Medulla oblongata (tissue), 1 donor: ENCODE results near the gene TXNDC16.
"Not testable (repeated sequence)": the region's sequence is repeated elsewhere in the genome, so short reads cannot be mapped to it uniquely, and the experiment has no call there.

ENCODE experiments used
- DNase-seq: peaks from one replicate; pipeline ENCODE4 v3.0.0-alpha.2; 2015; ENCODE audit errors: extremely low spot score

TXNDC16 gene, protein sequence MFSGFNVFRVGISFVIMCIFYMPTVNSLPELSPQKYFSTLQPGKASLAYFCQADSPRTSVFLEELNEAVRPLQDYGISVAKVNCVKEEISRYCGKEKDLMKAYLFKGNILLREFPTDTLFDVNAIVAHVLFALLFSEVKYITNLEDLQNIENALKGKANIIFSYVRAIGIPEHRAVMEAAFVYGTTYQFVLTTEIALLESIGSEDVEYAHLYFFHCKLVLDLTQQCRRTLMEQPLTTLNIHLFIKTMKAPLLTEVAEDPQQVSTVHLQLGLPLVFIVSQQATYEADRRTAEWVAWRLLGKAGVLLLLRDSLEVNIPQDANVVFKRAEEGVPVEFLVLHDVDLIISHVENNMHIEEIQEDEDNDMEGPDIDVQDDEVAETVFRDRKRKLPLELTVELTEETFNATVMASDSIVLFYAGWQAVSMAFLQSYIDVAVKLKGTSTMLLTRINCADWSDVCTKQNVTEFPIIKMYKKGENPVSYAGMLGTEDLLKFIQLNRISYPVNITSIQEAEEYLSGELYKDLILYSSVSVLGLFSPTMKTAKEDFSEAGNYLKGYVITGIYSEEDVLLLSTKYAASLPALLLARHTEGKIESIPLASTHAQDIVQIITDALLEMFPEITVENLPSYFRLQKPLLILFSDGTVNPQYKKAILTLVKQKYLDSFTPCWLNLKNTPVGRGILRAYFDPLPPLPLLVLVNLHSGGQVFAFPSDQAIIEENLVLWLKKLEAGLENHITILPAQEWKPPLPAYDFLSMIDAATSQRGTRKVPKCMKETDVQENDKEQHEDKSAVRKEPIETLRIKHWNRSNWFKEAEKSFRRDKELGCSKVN

DNA sequence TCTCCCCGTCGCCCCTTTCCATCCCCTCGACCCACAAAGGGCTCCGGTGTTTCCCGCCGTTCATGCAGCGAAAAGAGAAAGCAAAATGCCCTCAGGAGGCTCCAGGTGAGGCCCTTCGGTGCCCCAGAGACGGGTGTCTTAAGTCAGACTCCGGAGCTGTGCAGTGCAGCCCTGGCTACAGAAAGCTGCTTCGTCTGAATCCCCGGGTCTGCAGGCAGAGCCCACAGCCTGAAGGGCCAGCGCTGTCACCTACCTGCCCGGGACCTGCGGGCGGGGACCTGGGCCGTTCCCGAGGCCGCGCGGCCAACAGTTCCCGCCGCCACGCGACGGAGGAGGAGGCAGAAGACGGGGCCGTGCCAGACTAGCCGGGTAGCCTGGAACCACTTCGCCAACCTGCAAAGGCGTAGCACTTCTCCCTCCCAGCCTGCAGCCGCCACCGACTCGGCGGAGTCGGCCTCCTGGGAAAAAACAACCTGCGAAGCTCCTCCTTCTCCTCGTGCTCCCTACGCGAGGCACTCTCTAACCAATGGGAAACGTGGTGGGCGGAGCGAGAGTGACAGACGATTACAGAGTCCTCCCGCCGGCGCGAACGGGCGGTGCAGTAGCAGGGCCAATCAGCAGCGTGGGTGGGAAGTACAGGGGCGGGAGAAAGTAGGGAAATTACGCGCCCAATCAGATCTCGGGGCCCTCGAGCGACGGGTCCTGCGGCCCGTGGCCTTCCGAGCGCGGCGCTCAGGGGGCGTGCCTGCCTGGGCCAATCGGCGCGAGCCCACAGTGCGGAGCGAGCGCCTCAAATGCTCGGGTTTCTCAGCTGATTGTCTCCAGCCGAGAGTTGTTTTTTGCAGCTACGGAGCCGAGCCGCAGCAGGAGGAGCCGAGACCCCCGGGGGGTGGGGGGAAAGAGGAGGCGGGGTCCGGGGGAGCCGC lies at the start of gene TXNDC16, which contains the start of gene GPR137C:
Gene TXNDC16 (minus strand): TSS at position 443 of the 926 bp plus-strand sequence. CDS start 8,948 bp downstream, outside the sequence.
Gene GPR137C (plus strand): TSS at position 774 of the 926 bp plus-strand sequence. CDS start 312 bp downstream, outside the sequence.
- peak; percentile 100 for DNase-seq

DNA sequence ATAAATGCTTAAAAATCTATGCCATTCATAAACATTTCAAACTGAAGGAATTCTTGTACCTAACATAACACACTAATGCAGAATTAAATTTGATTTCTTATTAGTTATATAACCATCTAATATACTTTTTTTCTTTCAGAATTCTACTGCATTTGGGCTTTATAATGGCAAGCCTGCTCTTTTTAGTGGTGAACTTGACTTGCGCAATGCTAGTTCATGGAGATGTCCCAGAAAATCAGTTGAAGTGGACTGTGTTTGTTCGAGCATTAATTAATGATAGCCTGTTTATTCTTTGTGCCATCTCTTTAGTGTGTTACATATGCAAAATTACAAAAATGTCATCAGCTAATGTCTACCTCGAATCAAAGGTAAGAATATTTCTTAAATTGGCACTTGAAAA lies 47.7 kb upstream of the TXNDC16 start:
- no peak for DNase-seq

DNA sequence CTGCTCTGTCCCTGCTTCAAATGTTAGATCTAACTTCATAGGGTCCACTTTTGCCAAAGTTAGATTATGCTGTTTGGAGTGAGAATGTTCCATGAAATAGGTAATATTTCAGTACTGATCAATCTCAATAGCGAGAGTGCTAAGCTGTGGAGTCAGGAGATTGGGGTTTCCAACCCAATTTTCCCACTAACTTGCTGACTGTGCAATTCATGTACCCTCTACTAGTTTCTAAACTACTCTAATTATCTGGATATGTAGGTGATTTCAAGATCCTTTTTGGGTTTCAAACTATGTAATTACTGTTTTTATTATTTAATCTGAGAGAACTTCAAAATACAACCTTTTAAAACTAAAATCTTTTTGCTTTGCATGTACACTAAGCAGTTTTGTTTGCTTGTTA lies 46.3 kb upstream of the TXNDC16 start:
- DNase-seq: no peak

DNA sequence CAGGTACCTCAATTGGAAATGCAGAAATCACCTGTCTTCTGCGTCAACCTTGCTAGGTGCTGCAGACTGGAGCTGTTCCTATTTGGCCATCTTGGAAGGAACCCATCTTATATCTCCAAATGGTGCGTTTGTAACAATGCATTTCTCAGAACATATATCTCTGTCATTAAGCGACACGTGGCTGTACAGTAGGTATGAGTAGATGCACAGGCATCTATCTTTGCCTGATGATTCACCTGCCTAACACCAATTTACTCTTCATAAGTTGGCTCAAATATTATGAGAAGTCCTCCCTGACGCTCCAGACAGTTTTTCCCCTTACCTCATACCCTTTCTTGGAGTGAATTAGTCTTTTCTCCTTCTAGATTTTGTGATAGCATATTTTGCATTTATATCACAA lies 44.6 kb upstream of the TXNDC16 start:
- no peak for DNase-seq

DNA sequence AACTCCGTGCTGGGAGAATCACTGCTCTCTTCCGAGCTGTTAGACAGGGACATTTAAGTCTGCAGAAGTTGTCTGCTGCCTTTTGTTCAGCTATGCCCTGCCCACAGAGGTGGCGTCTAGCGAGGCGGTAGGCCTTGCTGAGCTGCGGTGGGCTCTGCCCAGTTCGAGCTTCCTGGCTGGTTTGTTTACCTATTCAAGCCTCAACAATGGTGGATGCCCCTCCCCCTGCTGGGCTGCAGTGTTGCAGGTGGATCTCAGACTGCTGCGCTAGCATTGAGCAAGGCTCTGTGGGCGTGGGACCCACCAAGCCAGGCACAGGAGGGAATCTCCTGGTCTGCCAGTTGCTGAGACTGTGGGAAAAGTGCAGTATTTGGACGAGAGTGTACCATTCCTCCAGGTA lies 44.0 kb upstream of the TXNDC16 start:
- DNase-seq: no peak

DNA sequence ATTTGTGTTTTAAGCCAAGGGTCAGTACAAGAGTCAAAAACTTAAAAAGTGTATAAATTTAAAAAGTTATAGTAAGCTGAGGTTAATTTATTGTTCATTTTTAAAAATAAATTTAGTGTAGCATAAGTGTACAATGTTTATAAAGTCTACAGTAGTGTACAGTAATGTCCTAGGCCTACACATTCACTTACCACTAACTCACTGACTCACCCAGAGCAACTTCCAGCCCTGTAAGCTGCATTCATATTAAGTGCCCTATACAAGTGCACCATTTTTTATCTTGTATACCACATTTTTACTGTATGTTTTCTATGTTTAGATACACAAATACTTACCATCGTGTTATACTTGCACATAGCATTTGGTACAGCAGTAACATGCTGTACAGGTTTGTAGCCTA lies 38.0 kb upstream of the TXNDC16 start:
- DNase-seq: no peak

DNA sequence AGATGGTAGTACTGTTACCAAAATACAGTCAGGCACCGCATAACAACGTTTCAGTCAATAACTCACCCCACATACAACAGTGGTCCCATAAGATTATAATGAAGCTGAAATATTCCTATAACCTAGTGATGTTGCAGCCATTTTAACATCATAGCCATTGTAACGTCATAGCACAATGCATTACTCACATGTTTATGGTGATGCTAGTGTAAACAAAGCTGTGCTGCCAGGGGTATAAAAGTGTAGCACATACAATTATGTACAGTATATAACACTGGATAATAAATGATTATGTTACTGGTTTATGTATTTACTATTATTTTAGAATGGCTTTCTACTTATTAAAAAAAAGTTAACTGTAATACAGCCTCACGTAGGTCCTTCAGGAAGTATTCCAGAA lies 37.3 kb upstream of the TXNDC16 start:
- no peak for DNase-seq

DNA sequence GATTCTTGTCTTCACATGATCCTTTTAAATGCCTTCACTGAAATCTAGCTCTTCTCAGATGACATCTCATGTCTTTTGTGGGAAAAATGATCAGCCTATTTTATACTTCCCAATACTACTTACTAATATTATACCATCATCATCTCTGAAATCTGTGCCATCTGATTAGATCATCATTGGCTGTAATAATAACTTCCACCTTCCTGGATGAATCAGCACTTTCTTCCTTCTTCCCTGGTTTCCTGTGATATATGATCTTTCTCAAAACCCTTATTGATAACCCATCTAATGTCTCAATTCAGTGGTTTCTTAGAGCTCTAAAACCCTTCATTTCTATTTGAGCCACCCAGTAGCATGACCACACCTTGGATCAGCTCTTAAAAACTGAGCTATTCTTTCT lies 31.2 kb upstream of the TXNDC16 start:
- DNase-seq: no peak

DNA sequence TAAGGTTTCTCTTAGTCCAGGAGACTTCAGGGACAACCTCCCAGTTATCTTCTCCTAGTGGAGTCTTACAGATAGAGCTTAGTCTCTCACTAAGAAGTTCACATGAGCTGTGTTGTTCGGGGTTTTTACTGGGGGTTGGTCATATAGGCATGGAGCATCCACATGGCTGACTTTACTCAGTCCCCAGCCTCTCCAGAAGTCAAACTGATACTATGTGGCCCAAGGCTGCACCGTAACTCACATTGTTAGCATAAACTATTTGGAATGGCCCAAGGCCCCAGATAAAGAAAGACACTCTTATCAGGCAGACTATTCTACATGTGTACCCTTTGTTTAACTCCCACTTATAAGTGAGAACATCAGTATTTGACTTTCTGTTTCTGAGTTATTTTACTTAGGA lies 23.6 kb upstream of the TXNDC16 start:
- DNase-seq: no peak

DNA sequence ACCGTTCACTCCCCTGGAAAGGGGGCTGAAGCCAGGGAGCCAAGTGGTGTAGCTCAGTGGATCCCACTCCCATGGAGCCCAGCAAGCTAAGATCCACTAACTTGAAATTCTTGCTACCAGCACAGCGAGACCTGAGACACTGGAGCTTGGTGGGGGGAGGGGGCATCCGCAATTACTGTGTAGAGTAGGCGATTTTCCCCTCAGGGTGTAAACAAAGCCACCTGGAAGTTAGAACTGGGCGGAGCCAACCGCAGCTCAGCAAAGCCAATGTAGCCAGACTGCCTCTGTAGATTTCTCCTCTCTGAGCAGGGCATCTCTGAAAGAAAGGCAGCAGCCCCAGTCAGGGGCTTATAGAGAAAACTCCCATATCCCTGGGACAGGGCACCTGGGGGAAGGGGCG lies 16.1 kb upstream of the TXNDC16 start:
- DNase-seq: not testable (repeated sequence)

DNA sequence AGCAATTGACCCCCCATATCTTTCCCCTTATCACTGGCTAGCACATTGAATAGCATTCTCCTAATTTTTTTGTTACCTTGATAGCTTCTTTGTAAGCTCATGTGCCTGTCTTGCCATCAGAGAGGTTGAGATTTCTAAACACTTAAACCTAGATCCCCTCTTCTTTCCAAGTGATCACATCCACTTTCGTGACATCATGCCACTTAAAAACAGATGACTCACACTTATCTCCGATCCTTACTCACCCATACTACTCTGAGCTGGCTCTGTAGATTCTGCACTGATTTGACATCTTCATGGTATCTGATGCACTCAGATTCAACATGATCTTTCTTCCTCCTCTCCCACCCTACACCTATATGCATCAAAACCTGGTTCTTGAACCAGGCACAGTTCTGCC lies 10.8 kb upstream of the TXNDC16 start:
- no peak for DNase-seq

DNA sequence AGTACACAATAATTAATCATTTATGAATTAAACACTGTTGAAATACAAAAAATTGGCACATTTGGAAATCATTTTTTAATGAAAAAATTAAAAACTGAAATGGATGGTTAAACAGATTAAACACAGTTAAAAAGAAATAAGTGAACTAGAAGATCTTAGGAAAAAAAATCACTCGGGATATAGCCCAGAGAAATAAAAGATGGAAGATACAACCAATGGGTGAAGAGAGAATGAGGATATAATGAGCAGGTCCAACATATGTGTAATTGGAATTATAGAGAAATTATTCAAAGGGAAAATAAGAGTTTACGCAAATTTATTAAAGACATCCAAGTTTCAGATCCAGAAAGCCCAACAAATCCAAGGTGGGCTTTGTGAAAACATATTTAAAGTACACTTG lies 6.4 kb upstream of the TXNDC16 start:
- no peak for DNase-seq

DNA sequence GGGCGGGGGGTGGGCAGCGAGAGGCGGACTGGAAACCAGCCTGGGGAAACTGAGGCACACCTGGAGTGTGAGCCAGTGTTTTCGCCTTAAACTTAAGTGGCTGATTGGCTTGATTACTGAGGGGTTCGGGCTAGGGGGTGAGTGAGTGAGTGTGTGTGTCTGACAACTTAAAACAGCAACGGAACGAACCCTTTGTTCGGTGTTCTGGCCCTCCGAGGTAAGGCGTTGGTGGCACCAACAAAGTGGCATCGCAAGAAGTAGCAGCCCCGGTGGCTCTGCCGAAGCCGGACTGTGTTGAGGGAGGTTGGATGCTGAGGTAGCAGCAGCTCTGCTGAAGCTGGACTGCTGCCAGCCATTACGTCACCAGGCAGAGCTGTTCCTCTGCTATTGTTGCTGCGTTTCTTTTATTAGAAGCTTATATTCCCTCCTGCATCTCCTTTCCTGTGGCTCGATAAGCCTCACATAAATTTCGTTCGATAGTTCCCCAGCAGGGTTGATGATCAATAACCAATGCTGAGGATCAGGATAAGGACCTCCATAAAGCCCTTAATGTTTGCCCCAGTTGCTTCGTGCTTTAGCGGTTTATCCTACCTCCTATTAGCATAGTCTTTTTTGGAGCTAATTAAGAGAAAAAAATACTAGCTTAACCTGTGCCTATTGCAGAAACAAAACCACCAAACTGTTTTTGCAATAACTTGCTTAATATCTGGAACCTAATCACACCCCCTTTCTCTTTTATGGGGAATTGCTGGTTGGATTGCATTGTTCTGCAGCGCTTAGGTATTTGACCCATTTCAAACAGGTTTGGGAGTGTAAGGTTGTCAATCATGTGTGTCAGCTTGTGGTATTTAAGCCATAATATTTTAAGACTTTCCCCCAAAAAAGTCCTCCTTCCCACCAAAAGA lies 1.6 kb upstream of the TXNDC16 start:
- peak; percentile 91 for DNase-seq

DNA sequence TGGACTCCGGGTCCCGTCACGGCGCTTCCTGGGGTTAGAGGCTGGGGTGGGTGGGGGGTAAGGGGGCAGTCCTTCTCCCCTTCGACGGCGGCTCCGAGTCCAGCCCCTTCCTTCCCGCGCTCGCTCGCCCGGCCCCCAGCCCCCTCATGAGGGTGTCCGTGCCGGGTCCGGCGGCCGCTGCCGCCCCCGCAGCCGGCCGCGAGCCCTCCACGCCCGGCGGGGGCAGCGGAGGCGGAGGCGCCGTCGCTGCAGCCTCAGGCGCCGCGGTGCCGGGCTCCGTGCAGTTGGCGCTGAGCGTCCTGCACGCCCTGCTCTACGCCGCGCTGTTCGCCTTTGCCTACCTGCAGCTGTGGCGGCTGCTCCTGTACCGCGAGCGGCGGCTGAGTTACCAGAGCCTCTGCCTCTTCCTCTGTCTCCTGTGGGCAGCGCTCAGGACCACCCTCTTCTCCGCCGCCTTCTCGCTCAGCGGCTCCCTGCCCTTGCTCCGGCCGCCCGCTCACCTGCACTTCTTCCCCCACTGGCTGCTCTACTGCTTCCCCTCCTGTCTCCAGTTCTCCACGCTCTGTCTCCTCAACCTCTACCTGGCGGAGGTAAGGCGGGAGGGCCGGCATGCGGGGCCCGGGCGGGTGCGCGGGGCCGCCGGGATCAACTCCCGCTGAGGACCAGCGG lies 831 bp upstream of the TXNDC16 start:
- no peak for DNase-seq

DNA sequence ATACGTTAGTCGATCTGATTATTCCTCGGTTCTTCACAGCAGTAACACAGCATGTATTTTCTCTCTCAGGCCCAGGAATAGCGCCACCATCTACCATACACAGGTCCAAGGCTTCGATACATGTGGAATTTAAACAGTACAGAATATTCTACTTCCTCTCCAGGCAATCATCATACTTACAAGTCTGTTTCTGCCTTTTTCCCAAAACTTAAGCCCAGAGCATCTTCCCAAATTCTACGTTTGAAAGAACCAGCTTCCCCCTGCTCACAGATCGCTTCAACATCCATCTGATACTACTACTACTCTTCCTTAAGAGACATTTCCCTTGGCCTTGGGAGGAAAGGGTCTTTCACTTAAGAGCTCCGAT lies 626 bp downstream of the TXNDC16 start:
- DNase-seq: peak; percentile 66

DNA sequence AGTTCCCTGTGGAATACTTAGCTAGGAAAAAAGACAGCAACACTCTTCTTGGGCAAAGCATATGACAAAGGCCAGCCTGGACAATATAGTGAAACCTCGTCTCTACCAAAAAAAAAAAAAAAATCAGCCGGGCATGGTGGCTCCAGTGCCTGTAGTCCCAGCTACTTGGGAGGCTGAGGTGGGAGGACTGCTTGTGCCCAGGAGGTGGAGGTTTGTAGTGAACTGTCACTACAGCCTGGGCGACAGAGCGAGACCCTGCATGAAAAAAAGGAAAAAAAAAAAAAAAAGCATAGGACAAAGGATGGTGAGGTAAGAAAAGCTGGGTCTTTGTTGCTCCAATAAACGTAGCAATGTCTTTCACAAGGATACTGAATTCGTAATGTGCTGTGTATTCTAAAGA lies 1.1 kb downstream of the TXNDC16 start:
- DNase-seq: no peak

DNA sequence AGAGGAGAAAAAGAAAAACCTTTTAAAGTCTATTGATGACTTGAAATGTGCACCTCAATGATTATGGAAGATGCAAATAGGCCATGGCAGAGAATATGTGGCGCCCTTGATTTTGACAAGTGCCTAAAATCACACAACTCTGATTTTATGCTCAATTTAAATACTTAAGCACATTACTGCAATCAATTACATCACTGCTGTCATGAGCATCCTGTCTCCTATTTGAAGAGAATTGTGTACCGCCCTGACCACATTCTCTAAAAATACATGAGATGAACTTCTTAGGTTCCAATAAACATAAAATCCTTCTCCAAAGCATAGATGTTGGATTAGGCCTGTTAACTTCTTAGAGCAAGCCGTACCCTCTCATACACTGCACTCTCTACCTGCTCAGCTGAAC lies 1.6 kb downstream of the TXNDC16 start:
- DNase-seq: no peak

DNA sequence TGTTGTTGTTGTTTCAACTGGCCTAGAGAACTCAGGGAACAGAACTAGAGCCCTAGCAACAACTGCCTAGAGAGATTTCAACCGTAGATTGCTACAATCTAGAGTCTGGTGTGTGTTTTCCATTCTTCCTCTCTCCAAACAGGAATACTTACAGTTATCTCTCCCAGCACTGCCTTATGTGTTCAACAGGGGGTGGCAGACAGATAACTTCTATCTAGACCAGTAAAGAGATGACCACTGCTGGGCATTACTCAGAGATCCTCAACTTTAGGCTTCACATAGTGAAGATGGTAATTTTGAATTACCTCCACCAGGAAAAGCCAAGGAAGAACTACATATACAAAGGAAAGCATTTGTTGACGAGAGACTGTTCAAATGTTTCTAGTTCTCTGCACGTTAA lies 4.8 kb downstream of the TXNDC16 start:
- DNase-seq: no peak

DNA sequence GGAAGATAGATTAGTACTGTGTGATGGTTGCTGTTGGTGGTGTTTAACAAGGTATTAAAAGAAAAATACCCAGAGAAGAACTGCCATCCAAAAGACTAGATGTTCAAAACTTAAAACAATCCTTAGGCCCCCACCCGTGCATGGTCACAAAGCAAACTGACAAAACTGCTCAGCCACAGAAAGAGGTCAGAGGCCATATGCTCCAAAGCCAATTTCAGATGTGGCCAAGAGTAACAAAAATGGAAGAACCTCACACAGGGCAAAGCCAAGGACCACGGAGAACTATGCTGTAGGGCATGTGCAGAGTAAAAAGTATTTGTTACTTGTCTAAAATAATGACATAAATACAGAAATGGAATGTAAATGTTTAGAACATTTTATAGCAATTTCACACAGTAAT lies 5.3 kb downstream of the TXNDC16 start:
- DNase-seq: no peak

DNA sequence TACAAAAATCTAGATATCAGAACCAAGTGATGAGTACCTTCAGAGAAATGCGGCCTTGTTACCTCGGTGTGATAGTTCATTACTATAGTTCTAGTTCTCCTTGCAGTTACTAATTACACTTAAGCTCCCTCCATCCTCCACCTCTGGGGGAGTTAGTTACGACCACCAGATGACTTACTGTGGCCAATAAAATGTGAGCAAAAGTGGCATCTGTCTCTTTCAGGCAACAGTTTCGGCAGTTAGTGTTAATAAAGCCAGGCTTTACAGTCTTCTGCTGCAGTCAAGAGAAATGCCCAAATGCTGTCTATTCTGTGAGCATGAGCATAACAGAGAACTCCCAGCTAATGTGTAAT lies 6.0 kb downstream of the TXNDC16 start:
- DNase-seq: no peak
